HG02759 (cell line): Measurements from ENCODE around the gene ZP1.
A peak's percentile ranks its signal among the peaks of the same experiment; 100 is the strongest.
"Not testable (repeated sequence)": the region's sequence is repeated elsewhere in the genome, so short reads cannot be mapped to it uniquely, and the experiment has no call there.

Experiments used
- ATAC-seq: cut with Tn5 transposase; IDR thresholded peaks from one replicate; pipeline ENCODE4 v1.9.1; 2021; ENCODE audit warnings: mild to moderate bottlenecking, moderate library complexity; ENCODE audit not compliant: unreplicated experiment

The ZP1 gene, protein sequence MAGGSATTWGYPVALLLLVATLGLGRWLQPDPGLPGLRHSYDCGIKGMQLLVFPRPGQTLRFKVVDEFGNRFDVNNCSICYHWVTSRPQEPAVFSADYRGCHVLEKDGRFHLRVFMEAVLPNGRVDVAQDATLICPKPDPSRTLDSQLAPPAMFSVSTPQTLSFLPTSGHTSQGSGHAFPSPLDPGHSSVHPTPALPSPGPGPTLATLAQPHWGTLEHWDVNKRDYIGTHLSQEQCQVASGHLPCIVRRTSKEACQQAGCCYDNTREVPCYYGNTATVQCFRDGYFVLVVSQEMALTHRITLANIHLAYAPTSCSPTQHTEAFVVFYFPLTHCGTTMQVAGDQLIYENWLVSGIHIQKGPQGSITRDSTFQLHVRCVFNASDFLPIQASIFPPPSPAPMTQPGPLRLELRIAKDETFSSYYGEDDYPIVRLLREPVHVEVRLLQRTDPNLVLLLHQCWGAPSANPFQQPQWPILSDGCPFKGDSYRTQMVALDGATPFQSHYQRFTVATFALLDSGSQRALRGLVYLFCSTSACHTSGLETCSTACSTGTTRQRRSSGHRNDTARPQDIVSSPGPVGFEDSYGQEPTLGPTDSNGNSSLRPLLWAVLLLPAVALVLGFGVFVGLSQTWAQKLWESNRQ

GRCh38 chr11:60866911-60867870 is at the start of gene ZP1:
Gene ZP1, plus strand, starts transcription at chr11:60867542. Its CDS starts 20 bp downstream, at chr11:60867562.
- no peak for ATAC-seq

GRCh38 chr11:60818057-60818456 is 49.3 kb upstream of the ZP1 start:
- no peak for ATAC-seq

DNA sequence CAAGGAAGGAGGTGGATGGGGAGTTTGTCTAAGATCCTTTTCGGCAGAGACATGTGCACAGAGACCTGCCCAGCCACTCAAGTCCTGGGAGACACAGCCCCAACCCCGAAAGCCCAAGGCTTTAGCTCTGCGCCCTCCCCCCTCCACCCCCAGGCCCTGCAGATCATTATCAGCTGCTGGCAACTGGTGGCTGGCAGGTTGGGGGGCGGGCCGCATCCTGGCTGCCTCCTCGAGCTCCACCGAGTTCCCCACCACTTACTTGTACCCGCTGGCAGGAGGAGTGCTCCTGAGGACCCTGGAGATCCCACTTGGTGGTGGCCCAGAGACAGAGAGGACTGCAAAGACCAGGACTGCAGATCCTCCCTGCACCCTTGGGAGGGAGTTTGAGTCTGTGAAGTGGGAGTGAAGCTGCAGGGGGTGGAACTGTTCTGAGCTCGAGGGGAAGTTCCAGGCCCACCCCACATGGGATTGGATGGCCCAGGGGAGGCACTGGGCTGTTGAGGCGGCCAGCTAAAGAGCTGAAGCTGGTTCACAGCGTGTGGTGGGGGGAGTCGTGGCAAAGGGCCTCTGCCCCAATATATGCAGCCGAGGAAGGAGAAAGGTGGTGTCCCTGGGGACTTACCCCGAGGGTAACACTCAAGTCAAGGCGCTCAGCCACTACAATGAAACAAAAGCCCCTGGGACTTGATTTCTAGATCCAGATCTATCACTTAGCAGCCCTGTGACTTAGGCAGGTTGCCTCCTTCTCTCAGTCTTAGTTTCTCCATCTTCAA is 45.3 kb upstream of the ZP1 start:
- no peak for ATAC-seq

DNA sequence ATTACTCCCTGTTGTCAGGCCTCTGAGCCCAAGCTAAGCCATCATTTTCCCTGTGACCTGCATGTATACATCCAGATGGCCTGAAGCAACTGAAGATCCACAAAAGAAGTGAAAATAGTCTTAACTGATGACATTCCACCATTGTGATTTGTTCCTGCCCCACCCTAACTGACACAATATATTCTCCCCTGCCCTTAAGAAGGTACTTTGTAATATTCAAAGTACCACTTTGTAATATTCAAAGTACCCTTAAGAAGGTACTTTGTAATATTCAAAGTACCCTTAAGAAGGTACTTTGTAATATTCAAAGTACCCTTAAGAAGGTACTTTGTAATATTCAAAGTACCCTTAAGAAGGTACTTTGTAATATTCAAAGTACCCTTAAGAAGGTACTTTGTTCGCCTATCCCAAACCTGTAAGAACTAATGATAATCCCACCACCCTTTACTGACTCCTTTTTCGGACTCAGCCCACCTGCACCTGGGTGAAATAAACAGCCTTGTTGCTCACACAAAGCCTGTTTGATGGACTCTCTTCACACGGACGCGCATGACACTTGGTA is 43.5 kb upstream of the ZP1 start:
- ATAC-seq: not testable (repeated sequence)

GRCh38 chr11:60825118-60825517 is 42.2 kb upstream of the ZP1 start:
- ATAC-seq: no peak

GRCh38 chr11:60825790-60826189 is 41.6 kb upstream of the ZP1 start:
- ATAC-seq: no peak

DNA sequence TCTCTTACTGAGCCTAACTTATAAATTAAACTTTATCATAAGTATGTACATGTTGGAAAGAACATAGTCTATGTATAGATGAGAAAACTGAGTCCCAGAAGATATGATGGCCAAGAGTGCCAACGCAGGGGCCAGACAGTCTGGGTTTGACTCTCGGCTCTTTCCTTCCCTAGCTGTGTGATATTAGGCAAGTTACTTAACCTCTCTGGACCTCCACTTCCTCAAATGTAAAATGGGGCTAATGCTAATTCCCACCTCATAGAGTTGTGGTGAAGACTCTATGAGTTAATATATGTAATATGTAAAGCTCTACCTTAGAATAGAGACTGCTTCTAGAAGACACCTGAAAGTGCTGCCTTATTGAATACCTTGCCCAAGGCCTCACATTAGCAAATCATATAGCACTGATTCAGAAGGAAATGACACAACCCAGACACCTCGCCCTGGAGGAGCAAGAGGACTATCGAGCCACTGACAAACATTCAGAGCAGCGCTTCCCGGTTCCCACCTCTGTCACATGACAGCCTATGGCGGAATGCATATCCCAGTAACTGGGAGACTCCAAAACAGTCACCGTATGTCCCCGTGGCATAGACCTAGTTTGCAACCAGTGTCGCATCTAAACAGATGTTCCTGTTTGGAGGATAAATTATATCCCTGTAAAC is 36.7 kb upstream of the ZP1 start:
- ATAC-seq: peak; percentile 51

GRCh38 chr11:60831143-60831500 is 36.2 kb upstream of the ZP1 start:
- ATAC-seq: peak; percentile 82

- no peak for ATAC-seq
Observed at GRCh38 chr11:60831501-60832079, 35.8 kb upstream of the ZP1 start.

- no peak for ATAC-seq
Observed at GRCh38 chr11:60834742-60835533, 32.4 kb upstream of the ZP1 start.

GRCh38 chr11:60835534-60835846 is 31.9 kb upstream of the ZP1 start:
- no peak for ATAC-seq

DNA sequence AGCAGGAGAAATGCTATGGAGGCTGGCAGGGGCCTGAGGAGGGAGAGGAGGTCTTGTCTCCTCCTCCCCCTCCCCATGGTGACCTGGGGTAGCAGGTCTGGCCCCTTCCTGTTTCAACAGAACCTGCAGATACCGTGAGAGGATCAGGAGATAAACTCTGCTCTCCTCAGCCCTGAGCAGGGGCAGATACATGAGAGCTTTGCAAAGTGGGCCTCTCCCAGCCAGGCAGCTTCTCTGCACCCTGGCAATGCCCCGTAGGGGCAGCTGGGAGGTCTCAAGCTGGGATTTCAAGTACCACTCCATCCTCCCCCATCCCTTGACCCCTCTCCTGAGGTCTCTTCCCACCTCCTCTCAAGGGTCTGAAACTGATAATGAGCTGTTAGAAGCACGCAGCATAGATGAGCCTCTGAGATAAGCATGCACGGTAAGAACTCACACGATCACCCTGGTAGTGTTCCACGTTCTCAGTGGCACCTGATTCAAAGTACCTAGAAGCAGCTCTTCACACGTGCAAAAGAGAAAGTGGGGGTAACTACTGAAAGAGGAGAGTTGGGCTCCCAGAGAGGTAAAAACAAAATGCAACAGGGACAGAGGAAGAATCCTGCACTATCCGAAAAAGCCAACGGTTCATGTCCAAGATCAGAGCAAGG is 30.4 kb upstream of the ZP1 start:
- no peak for ATAC-seq

DNA sequence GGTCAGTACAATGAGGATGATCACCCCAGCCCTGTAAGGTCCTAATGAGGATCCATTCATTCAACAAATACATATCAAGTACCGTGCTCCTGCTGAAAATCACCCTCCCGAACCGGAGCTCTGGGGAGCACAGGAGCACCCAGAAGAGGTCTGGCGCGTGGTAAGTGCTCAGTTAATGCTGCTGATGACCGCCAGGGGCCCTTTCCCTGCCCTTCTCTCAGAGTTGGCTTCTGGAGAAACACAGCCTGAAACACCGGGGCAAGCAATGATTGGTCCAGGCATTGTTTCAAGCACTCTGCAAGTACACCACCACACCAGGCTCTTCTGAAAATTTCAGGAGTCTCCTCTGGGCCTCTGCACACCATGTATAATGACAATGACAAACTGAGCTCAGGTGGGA is 29.2 kb upstream of the ZP1 start:
- ATAC-seq: no peak

DNA sequence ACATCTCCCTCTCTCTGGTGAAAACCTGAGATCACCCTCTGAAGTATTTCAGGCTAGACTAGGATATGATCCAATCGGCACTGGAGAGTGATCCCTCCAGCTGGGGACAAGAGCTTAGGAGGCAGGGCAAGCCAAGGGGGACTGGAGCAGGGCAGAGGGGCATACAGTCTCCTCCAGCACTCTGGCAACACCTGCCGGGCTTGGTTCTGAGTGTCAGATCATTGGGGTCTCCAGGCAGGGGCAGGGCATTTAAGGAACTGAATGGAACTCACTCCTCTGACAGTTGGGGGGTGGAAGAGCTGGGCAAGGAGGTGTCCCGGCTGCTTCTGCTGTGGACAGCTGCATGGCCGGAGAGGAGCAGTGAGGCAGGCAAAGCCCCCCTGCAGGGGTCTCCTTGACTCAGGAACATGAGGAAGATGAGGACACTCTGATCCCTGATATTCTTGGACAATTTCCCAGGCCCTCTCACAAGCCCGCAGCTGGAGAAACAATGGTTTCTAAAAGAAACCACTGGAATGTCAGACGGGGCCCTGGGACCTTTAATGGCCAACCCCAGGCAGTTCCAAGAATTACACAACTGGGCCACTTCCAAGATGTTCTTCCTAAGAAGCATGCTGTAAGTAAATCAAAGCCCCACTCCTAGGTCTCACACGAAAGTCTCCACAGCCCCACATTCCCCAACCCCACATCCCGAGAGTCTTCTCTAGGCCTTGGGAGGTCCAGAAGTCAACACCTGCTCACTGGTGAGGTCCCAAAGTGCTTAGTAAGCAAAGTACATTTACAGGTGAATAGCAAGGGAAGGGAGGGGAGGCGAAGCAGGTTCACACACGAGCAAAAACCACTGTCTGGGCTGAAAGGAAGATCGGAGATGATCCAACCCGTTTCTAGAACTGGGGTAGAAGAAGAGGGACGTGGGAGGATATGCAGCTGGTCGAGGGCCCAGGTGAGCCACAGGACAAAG is 26.6 kb upstream of the ZP1 start:
- no peak for ATAC-seq

DNA sequence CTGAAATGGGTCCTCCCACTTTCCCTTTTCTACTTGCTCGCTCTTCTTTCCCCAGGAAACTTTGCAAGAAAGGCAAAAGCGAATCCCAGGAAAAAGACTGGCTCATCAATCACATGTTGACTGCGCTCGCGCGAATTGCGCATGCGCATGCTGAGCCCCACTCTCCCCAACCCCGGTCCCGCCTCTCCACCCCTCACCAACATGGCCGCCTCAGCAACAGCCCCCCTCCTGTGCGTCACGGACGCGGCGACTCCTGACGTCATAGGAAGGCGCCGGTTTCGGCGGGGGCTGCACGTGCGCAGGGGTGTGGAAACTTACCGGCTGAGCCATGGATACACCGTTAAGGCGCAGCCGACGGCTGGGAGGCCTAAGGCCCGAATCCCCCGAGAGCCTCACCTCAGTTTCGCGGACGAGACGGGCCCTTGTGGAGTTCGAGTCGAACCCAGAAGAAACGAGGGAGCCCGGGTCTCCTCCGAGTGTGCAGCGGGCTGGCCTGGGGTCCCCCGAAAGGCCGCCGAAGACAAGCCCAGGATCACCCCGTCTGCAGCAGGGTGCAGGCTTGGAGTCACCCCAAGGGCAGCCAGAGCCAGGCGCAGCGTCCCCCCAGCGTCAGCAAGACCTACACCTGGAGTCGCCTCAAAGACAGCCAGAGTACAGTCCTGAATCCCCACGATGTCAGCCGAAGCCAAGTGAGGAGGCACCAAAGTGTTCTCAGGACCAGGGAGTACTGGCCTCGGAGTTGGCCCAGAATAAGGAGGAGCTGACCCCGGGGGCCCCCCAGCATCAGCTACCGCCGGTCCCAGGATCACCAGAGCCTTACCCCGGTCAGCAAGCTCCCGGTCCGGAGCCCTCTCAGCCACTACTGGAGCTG is 25.3 kb upstream of the ZP1 start, which contains the start of gene CCDC86:
TSS of gene CCDC86 (plus strand) at position 317 of the 871 bp plus-strand sequence. CDS start at position 329, 12 bp downstream.
- ATAC-seq: peak; percentile 87
